Subcutaneous abdominal adipose tissue (tissue), 5 donors: ENCODE data around the gene TPBGL.

Source experiments
- H3K27ac ChIP-seq: one replicate; pipeline ENCODE4 v1.7.0; 2013; ENCODE audit warnings: low read depth, mild to moderate bottlenecking, inconsistent platforms, low read length, moderate library complexity
- H3K27me3 ChIP-seq, 5 donors: one replicate each; pipeline ENCODE4 v1.7.0; 2013; ENCODE audit warnings: low read length in 5 of 5, inconsistent platforms in 1 of 5; ENCODE audit not compliant: control insufficient read depth in 5 of 5, insufficient read depth in 4 of 5
- H3K36me3 ChIP-seq, 5 donors: one replicate each; pipeline ENCODE4 v1.7.0; 2013; ENCODE audit warnings: low read length in 5 of 5; ENCODE audit not compliant: control insufficient read depth in 5 of 5, insufficient read depth in 5 of 5
- H3K4me1 ChIP-seq, 5 donors: one replicate each; pipeline ENCODE4 v1.7.0; 2013; ENCODE audit warnings: low read length in 5 of 5, mild to moderate bottlenecking in 3 of 5, moderate library complexity in 1 of 5; ENCODE audit not compliant: control insufficient read depth in 5 of 5, insufficient read depth in 5 of 5
- H3K4me3 ChIP-seq, 5 donors: one replicate each; pipeline ENCODE4 v1.7.0; 2013; ENCODE audit warnings: low read length in 5 of 5, low read depth in 1 of 5
- H3K9ac ChIP-seq, 5 donors: one replicate each; pipeline ENCODE4 v1.7.0; 2013; ENCODE audit warnings: low read length in 5 of 5, mild to moderate bottlenecking in 4 of 5, moderate library complexity in 3 of 5
- H3K9me3 ChIP-seq, 5 donors: one replicate each; pipeline ENCODE4 v1.7.0; 2013; ENCODE audit warnings: low read length in 5 of 5; ENCODE audit not compliant: control insufficient read depth in 5 of 5
- donor health status: healthy.
- donor health status: healthy.
- donor health status: healthy.
- donor health status: healthy.
- donor health status: healthy.

The TPBGL gene

GRCh38 chr11:75244052-75244814 lies 3.7 kb downstream of the TPBGL start:
- no peaks in the 10 kb centered on the region for H3K36me3 ChIP-seq
- H3K4me1 ChIP-seq = peaks cover 0 to 23% (median 13%) of the 10 kb centered on the region in 5 donors
- no peak overlapping the region for H3K9ac ChIP-seq
- H3K4me3 ChIP-seq = no peak overlapping the region
- H3K9me3 ChIP-seq = peaks cover 0 to 2% (median 0%) of the 10 kb centered on the region in 5 donors
- H3K27me3 ChIP-seq = peaks cover 22 to 40% (median 34%) of the 10 kb centered on the region in 5 donors
- H3K27ac ChIP-seq = no peak overlapping the region

DNA sequence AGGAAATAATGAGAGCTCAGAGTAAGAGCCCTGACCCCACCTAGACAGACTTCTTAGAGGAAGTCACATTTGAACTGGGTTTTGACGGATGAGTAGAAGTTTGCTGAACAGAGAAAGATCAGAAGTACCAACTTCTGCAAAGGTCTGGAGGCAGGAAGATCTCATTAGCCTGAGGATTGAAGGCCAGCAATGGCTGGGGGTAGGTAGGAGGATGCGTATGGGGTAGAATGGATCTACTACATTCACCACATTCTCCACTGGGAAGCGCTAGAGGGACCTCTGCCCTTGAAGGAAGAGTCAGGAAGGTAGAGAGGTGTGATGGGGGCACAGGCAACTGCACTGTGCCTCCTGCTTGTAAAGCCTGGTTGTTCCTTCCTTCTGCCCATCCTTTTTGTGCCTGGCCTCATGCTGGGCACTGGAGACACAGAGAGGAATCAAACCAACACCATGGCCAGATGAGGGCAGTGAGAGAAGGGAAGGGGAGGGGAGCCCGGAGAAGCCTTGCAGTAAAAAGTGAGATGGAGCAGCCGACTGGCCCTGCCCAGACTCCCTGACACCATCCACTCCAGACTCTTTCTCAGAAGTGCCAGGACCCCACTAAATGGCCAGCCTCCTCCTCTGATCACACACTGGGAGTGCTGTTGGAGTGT lies 4.9 kb downstream of the TPBGL start:
- Histone ChIP-seq H3K9ac (no peak overlapping the region), H3K4me1 (peaks cover 0 to 17% (median 9%) of the 10 kb centered on the region in 5 donors), H3K27ac (no peak overlapping the region), H3K36me3 (no peaks in the 10 kb centered on the region), H3K9me3 (peaks cover 0 to 2% (median 0%) of the 10 kb centered on the region in 5 donors), H3K4me3 (no peak overlapping the region), H3K27me3 (peaks cover 12 to 27% (median 22%) of the 10 kb centered on the region in 5 donors)

- H3K9me3 ChIP-seq = peaks cover 0 to 2% (median 0%) of the 10 kb centered on the region in 5 donors
- no peak overlapping the region for H3K27ac ChIP-seq
- H3K4me1 ChIP-seq = peaks cover 0 to 11% (median 5%) of the 10 kb centered on the region in 5 donors
- no peaks in the 10 kb centered on the region for H3K36me3 ChIP-seq
- no peak overlapping the region for H3K4me3 ChIP-seq
- peaks cover 12 to 24% (median 19%) of the 10 kb centered on the region in 5 donors for H3K27me3 ChIP-seq
- no peak overlapping the region for H3K9ac ChIP-seq
These were observed 5.6 kb downstream of the TPBGL start for GRCh38 chr11:75246006-75246670.

- no peak overlapping the region for H3K27ac ChIP-seq
- no peaks in the 10 kb centered on the region for H3K36me3 ChIP-seq
- H3K9me3 ChIP-seq = peaks cover 0 to 2% (median 0%) of the 10 kb centered on the region in 5 donors
- peaks cover 0 to 8% (median 4%) of the 10 kb centered on the region in 5 donors for H3K4me1 ChIP-seq
- H3K27me3 ChIP-seq = peaks cover 12 to 24% (median 19%) of the 10 kb centered on the region in 5 donors
- no peak overlapping the region for H3K9ac ChIP-seq
- H3K4me3 ChIP-seq = no peak overlapping the region
These were observed 6.2 kb downstream of the TPBGL start for GRCh38 chr11:75246671-75247350.

DNA sequence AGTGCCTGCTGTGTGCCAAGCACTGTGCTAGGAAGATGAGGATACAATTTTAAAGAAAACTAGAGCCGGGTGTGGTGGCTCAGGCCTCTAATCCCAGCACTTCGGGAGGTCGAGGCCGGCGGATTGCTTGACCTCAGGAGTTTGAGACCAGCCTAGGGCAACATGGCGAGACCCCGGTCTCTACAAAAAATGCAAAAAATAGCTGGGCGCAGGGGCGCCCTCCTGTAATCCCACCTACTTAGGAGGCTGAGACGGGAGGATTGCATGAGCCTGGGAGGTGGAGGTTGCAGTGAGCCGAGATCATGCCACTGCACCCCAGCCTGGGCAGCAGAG lies 8.3 kb downstream of the TPBGL start:
- peaks cover 0 to 3% (median 3%) of the 10 kb centered on the region in 5 donors for H3K4me1 ChIP-seq
- H3K27me3 ChIP-seq = peaks cover 0 to 9% (median 6%) of the 10 kb centered on the region in 5 donors
- H3K9ac ChIP-seq = no peak overlapping the region
- no peak overlapping the region for H3K27ac ChIP-seq
- peaks cover under 1 to 5% (median 4%) of the 10 kb centered on the region in 5 donors for H3K9me3 ChIP-seq
- H3K36me3 ChIP-seq = no peaks in the 10 kb centered on the region
- H3K4me3 ChIP-seq = no peak overlapping the region

DNA sequence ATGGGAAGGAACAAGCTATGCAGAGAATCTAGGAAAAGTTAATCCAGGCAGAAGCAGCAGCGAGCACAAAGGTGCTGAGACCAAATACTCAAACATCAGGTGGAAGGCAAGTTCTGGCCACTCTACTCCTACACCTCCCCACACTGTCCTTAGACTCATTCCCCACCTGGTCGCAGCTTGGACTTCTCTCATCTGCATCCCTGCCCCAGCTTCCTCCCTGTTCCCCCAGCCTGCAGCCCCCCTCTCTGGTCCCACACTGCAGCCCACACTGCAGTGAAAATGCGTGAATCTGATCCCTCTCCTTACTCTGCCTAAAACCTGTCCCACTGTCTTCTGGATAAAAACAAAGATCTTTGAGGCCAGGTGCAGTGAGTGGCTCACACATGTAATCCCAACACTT lies 9.1 kb downstream of the TPBGL start:
- no peak overlapping the region for H3K27ac ChIP-seq
- peaks cover 0 to 7% (median 0%) of the 10 kb centered on the region in 5 donors for H3K27me3 ChIP-seq
- no peaks in the 10 kb centered on the region for H3K36me3 ChIP-seq
- H3K4me3 ChIP-seq = no peak overlapping the region
- peaks cover 0 to 3% (median 3%) of the 10 kb centered on the region in 5 donors for H3K4me1 ChIP-seq
- H3K9ac ChIP-seq = no peak overlapping the region
- H3K9me3 ChIP-seq = peaks cover 0 to 5% (median 4%) of the 10 kb centered on the region in 5 donors

- Histone ChIP-seq H3K4me3 (no peak overlapping the region), H3K36me3 (no peaks in the 10 kb centered on the region), H3K4me1 (peaks cover 0 to 2% (median 0%) of the 10 kb centered on the region in 5 donors), H3K9me3 (peaks cover 0 to 5% (median 4%) of the 10 kb centered on the region in 5 donors), H3K27me3 (peaks cover 0 to 3% (median 0%) of the 10 kb centered on the region in 5 donors), H3K27ac (no peak overlapping the region), H3K9ac (no peak overlapping the region)
These were observed 13.8 kb downstream of the TPBGL start for GRCh38 chr11:75254326-75254725.

DNA sequence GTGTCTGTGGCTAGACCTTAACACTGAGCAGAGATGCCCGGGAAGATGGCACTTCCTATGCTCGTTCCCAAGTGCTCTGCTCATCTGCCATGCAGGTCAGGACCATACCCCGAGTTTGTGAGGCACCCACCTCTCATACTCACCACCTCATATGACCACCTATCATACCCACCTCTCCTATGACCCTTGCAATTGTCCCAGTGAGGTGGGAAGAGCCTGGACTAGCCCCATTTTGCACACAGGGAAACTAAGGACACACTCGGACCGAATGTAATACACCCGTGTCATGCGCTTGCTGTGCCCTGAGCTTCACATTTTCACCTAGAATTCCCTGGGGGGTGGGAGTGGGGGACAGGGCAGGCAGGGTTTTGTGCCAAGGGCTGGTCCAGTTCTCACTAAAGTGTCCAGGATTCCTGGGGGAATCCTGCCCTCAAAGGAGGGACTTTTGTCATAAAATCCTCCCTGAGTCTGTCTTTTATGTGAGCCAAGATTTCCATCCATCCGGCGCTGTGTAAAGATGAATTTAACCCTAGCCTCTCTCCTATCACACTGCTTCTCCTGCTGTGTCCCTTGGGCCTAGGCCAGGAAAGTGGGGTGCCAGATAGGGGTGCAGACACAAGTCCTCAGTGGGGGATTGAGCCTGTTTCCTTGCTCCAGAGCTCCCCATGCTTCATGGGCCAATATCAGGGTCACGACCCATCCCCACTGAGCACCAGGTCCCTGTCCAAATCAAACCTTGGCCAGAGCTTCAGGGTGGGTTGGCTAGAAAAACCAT lies 20.0 kb downstream of the TPBGL start:
- H3K27me3 ChIP-seq = no peaks in the 10 kb centered on the region
- H3K9me3 ChIP-seq = no peaks in the 10 kb centered on the region
- H3K27ac ChIP-seq = no peak overlapping the region
- H3K9ac ChIP-seq = no peak overlapping the region
- H3K4me3 ChIP-seq = no peak overlapping the region
- H3K4me1 ChIP-seq = peaks cover 0 to 42% (median 31%) of the 10 kb centered on the region in 5 donors
- H3K36me3 ChIP-seq = peaks cover 0 to 3% (median 2%) of the 10 kb centered on the region in 5 donors

DNA sequence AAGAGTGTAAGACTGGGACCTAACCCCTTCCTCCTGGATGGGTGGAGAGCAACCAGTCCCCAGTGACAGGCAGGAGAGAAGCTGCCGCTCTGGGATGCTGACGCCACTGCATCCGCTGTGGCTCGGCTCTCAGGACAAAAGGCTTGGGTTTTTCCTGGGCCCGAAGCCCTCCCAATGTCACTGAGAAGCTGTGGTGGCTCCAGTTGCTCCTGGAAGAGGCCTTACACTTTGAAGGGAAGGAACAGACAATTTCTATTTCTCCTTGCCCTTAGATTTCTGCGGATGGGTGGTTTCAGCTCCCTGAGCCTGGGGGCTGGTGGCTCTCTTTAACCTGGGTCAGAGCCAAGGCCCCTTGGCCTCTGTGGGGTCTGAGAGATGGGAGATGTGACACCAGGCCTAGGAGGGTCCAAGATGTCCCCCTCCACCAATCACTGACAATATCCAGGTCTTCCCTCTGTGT lies 21.4 kb downstream of the TPBGL start:
- no peak overlapping the region for H3K9ac ChIP-seq
- H3K27me3 ChIP-seq = no peaks in the 10 kb centered on the region
- H3K36me3 ChIP-seq = peaks cover 0 to 17% (median 15%) of the 10 kb centered on the region in 5 donors
- H3K27ac ChIP-seq = no peak overlapping the region
- H3K4me3 ChIP-seq = no peak overlapping the region
- no peaks in the 10 kb centered on the region for H3K9me3 ChIP-seq
- peaks cover 0 to 42% (median 33%) of the 10 kb centered on the region in 5 donors for H3K4me1 ChIP-seq
